Retina (tissue), 1 donor: ENCODE data around the gene ZFP1.
A peak's percentile ranks its signal among the peaks of the same experiment; 100 is the strongest.

ENCODE experiments used
- DNase-seq: peaks from one replicate; pipeline ENCODE4 v3.0.0-alpha.2; 2016

ZFP1 gene

GRCh38 chr16:75148311-75149195 lies at the start of gene ZFP1:
Gene ZFP1, plus strand, starts transcription at chr16:75148524. Its CDS starts 4,428 bp downstream, at chr16:75152952.
- DNase-seq, result peak; percentile 99

GRCh38 chr16:75099075-75099667 lies 49.2 kb upstream of the ZFP1 start:
- no peak for DNase-seq

GRCh38 chr16:75099738-75100602 lies 48.4 kb upstream of the ZFP1 start:
- DNase-seq, result no peak

GRCh38 chr16:75100603-75100990 lies 47.7 kb upstream of the ZFP1 start:
- DNase-seq, result no peak

- no peak for DNase-seq
These were observed 46.7 kb upstream of the ZFP1 start for GRCh38 chr16:75101635-75102034.

- DNase-seq, result no peak
These were observed 45.7 kb upstream of the ZFP1 start for GRCh38 chr16:75102595-75102994.

GRCh38 chr16:75103994-75104393 lies 44.3 kb upstream of the ZFP1 start:
- DNase-seq, result no peak

GRCh38 chr16:75104836-75105235 lies 43.5 kb upstream of the ZFP1 start:
- no peak for DNase-seq

- DNase-seq, result no peak
These were observed 42.8 kb upstream of the ZFP1 start for GRCh38 chr16:75105306-75106061.

GRCh38 chr16:75106351-75107274 lies 41.7 kb upstream of the ZFP1 start:
- DNase-seq, result no peak

- DNase-seq, result no peak
These were observed 40.8 kb upstream of the ZFP1 start for GRCh38 chr16:75107505-75107904.

GRCh38 chr16:75108792-75109731 lies 39.3 kb upstream of the ZFP1 start:
- no peak for DNase-seq

- no peak for DNase-seq
These were observed 38.5 kb upstream of the ZFP1 start for GRCh38 chr16:75109732-75110243.

GRCh38 chr16:75110637-75111513 lies 37.4 kb upstream of the ZFP1 start:
- DNase-seq, result peak; percentile 89

GRCh38 chr16:75111514-75111940 lies 36.8 kb upstream of the ZFP1 start:
- DNase-seq, result no peak

GRCh38 chr16:75111961-75112733 lies 36.2 kb upstream of the ZFP1 start:
- no peak for DNase-seq

GRCh38 chr16:75112734-75113491 lies 35.4 kb upstream of the ZFP1 start:
- no peak for DNase-seq
